SW480 (cell line): ENCODE data around the gene IST1.
"Not testable (repeated sequence)": the region's sequence is repeated elsewhere in the genome, so short reads cannot be mapped to it uniquely, and the experiment has no call there.

Source experiments
- DNase-seq: peaks from one replicate; pipeline ENCODE4 v3.0.0-alpha.2; 2016; ENCODE audit warnings: low spot score

Gene IST1

GRCh38 chr16:71894921-71895678, at the start of gene IST1:
Gene IST1 (plus strand): TSS chr16:71895531. CDS start chr16:71915641, 20,110 bp downstream.
- peak; percentile 96 for DNase-seq

- DNase-seq, result peak; percentile 85
Observed at GRCh38 chr16:71845639-71846430, 49.5 kb upstream of the IST1 start, which contains the start of gene ATXN1L. Gene ATXN1L (plus strand): TSS chr16:71845976. CDS start chr16:71849741, 3,765 bp downstream.

GRCh38 chr16:71846431-71846830, 48.9 kb upstream of the IST1 start:
- no peak for DNase-seq

- DNase-seq, result no peak
Observed at GRCh38 chr16:71847096-71847495, 48.2 kb upstream of the IST1 start.

GRCh38 chr16:71848622-71849021, 46.7 kb upstream of the IST1 start:
- DNase-seq, result no peak

- DNase-seq, result no peak
Observed at GRCh38 chr16:71851746-71852145, 43.6 kb upstream of the IST1 start.

- DNase-seq, result no peak
Observed at GRCh38 chr16:71852158-71852557, 43.2 kb upstream of the IST1 start.

GRCh38 chr16:71852561-71852960, 42.8 kb upstream of the IST1 start:
- no peak for DNase-seq

GRCh38 chr16:71853413-71853812, 41.9 kb upstream of the IST1 start:
- no peak for DNase-seq

- DNase-seq, result no peak
Observed at GRCh38 chr16:71854369-71854948, 40.9 kb upstream of the IST1 start.

GRCh38 chr16:71855937-71856662, 39.2 kb upstream of the IST1 start:
- DNase-seq, result no peak

GRCh38 chr16:71859762-71860521, 35.4 kb upstream of the IST1 start:
- DNase-seq, result no peak

- DNase-seq, result no peak
Observed at GRCh38 chr16:71863995-71864394, 31.3 kb upstream of the IST1 start.

GRCh38 chr16:71865173-71865863, 30.0 kb upstream of the IST1 start:
- no peak for DNase-seq

GRCh38 chr16:71867175-71867574, 28.2 kb upstream of the IST1 start:
- not testable (repeated sequence) for DNase-seq

GRCh38 chr16:71867939-71868338, 27.4 kb upstream of the IST1 start:
- no peak for DNase-seq

- DNase-seq, result no peak
Observed at GRCh38 chr16:71869089-71869488, 26.2 kb upstream of the IST1 start.

GRCh38 chr16:71870818-71871217, 24.5 kb upstream of the IST1 start:
- no peak for DNase-seq

- DNase-seq, result no peak
Observed at GRCh38 chr16:71873199-71873598, 22.1 kb upstream of the IST1 start.

GRCh38 chr16:71878911-71879310, 16.4 kb upstream of the IST1 start:
- no peak for DNase-seq

- no peak for DNase-seq
Observed at GRCh38 chr16:71880176-71880575, 15.2 kb upstream of the IST1 start.
